NCI-H774 (cell line): Measurements from ENCODE around the gene RAMP3.
"Not testable (repeated sequence)": the region's sequence is repeated elsewhere in the genome, so short reads cannot be mapped to it uniquely, and the experiment has no call there.

ENCODE experiments used
- DNase-seq: peaks from one replicate; lab custom pipeline; 2025; lab: John Stamatoyannopoulos, UW

Gene RAMP3

DNA sequence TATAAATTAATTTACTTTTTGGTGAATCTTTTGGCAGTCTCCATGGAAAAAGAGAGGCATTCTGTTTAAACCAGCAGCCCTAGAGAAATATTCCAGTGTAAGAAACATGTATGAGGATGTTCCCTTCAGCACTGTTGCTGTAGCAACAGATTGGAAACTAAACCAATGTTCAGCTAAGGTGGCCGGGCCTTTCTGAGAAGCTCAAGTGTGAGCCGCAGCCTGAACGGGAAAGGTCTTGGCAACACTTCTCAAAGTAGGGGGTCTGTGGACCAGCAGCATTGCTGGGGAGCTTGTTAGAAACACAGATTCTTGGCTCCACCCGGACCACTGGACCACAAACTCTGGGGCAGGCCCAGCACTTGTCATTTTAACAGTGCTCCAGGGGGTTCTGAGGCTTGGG, 36.2 kb downstream of the RAMP3 start:
- DNase-seq, result no peak

DNA sequence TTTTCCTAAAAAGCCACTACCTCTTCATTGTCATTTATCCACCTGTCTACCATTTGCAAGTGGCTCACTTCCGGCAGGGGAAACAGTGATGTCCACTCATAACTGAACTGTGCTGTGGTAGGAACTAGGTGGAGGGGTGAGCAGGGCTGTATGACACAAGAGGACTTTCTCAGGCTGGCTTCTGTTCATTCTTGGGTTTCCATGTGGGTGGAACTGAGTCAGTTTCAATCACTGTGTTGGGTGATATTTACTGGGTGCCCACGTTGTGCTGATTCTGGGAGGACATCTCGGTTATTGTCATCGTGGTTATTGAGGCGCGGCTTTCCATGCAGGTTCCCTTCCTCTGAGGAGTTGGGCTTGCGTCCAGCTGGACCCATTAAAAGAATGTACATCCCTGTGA, 38.8 kb downstream of the RAMP3 start:
- no peak for DNase-seq

DNA sequence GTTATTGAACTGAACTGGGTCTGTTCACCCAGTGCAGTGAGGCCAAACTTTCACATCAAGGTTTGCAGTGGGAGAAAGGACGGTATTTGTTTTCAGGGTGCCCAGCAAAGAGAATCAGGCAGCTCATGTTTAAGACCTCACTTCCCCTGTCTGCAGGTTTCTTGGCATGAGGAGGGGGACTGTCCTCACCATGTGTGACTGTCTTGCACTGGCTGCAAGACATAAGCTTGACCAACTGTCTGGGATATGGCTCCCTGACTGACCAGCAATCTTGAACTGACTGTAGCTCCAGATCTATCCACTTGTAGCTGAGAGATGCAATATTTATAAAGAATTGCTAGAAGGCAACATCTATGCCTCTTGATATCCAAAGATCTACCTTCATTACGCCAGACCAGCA, 39.9 kb downstream of the RAMP3 start:
- no peak for DNase-seq

DNA sequence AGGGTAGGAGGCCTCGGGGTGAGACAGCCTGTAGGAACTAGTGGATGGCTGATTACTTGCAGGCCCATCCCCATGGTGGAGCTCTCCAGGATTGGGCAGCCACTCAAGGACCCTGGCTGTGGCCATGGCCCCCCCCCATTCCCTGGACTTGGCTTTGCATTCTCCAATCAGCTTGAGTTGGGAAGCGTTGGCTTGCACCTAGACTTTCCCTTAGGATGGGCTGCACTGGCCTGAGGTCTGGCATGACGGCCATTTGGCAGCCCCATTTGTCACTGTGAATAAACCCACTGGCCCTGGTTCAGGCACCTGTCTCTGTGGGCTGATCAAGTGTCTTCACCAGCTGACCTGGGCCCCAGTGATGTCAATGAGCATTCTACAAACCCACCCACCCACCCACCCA, 41.4 kb downstream of the RAMP3 start:
- no peak for DNase-seq

DNA sequence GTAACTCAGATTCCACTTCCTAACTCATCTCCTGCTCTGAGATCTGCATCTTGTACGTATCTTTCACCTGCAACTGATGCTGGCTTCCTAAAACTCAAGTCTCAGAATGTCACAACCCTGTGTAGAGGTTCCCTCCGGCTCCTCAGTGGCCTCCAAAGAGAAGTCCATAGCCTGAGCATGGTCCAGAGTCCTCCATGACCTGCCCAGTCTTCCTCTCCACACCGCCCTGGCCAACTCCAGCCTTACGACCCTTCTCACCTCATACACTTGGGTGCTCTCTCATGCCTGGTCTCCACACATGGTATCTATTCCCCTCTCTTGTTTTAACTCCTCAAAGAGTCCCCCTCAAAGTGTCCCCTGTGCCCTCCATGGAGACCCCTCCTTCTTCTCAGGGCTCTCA, 41.9 kb downstream of the RAMP3 start:
- no peak for DNase-seq

DNA sequence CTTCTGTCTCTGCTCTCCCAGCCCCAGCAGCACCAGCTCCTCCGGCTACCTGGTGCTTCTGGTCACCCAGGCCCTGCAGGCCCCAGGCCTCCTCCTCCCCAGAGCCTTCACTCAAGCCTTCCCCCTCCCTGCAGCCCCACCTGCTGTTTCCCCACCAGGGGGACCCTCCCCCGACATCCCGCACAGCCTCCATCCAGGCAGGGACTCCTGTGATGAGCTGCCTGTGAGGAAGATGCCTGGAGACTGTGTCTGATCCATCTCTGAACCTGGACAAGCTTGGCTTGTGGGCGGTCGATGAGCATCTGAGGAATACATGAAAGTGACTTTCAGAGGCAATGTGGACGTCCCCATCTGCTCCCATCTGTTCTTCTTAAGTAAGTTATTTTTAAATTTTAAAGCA, 45.0 kb downstream of the RAMP3 start:
- no peak for DNase-seq

DNA sequence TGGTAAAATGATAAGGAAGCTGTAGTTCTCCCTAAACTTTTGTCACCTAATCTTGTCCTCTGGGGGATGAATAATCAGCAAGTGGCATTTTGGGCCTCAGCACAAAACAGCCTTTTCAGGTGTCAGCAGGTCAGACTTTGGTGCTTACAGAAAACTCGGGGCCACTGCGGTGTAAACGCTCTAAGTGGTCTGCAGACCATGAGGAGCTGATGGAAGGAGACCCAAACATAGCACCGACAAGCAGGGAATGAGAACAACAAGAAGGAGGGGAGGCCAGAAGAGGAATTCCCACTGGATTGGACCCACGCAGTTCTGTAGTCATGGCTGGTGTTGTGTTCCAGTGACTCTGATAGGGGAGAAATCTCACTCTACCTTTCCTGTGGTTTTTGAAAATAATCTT, 45.4 kb downstream of the RAMP3 start:
- no peak for DNase-seq

DNA sequence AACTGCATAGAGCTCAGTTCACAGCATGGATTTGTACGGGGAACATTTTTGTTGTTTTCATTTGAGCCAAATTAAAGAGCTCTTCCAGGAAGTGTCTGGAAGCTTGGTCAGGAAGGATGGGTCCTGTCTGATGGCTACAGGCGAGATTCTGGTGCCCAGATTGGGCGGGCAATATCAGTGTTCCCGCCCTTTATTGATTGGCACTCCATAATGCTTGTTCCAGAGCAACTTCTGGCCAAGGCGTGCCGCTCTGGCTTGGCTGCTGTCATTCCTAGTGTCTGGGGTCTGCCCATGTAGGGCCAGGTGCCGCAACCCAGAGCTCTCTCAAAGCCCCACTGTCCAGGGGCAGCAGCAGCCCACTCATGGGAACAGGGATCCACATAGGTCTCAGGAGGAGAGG, 45.9 kb downstream of the RAMP3 start:
- no peak for DNase-seq

DNA sequence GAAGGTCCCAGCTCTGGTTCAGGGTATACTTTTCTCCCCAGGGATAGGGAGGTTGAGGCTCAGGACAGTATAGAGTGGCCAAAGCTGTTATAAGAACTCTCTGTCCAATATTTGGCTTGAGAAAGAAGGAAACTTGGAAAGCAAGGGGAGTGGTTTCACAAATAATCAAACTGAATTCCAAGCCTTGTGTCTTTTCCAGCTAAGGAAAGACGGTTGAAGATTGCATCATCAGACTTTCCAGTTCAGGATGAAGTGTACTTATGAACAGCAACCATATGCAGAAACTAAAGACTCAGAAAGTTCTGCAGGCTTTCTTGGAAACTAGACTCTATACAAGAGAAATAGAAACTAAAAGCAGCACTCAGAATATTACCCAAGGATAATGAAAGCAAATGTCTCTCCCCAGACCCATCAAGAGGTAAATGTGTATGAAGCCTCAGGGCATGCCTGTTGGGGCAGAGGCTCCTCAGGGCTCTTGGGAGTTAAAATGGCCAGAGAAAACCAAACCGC, 46.4 kb downstream of the RAMP3 start:
- no peak for DNase-seq

DNA sequence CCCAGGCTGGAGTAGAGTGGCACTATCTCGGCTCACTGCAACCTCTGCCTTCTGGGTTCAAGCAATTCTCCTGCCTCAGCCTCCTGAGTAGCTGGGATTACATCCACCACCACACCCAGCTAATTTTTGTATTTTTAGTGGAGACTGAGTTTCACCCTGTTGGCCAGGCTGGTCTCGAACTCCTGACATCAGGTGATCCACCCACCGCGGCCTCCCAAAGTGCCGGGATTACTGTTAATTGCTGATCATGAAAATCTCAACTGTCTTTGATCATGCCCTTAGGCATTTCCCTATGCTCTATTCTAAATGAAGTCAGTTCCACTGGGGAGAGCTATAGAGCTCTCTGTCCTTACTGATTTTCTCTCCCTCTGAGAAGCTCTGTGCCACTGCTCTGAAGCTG, 48.7 kb downstream of the RAMP3 start:
- DNase-seq, result not testable (repeated sequence)

DNA sequence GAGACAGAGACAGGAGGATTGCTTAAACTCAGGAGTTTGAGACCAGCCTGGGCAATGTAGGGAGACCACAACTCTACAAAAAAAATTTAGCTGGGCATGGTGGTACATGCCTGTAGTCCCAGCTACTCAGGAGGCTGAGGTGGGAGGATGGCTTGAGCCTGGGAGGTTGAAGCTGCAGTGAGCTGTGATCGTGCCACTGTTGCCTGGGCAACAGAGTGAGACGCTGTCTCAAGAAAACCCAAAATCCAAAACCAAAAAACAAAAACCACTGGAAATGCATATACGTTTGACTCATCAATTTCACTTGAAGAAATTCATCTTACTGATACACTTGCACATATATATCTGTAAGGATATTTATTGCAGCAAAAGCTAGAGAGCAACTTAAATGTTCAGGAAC, 52.3 kb downstream of the RAMP3 start:
- DNase-seq, result not testable (repeated sequence)

DNA sequence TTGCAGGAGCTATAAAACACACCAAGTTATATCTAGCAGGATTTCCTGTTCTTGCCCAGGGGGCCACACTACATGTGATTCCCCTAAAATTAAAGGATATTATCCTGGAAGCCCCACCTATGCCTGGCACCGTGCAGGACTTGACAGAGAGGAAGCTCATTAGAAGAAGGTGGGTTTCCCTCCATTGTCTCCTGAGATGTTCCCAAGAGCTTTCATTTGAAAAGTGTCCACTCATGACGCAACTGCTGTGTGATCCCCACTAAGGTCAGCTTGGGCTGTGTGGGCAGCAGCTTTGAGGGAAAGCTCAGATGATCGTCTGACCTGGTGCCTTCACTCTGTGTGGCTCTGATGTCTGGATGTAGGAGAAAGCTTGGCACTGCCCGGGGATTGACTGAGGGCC, 53.5 kb downstream of the RAMP3 start:
- DNase-seq, result no peak

DNA sequence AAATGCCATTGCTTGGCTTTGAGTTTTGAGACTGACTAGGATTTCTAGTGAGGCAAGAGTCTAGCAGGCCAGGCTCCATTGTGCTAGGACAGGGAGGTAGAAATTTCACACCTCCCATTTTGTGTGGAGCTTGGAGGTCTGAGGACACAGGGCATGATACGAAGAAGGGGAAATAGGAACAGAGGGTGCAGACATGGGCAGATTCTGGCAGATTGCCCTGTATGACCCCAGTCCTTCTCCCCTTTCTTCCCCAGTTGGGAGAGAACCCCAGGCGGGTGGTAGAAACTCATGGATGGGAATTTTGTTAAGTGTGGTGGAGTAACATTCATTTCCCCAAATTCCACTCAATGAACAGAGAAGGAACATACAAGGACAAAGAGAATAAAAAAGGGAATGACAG, 54.4 kb downstream of the RAMP3 start:
- DNase-seq, result no peak

DNA sequence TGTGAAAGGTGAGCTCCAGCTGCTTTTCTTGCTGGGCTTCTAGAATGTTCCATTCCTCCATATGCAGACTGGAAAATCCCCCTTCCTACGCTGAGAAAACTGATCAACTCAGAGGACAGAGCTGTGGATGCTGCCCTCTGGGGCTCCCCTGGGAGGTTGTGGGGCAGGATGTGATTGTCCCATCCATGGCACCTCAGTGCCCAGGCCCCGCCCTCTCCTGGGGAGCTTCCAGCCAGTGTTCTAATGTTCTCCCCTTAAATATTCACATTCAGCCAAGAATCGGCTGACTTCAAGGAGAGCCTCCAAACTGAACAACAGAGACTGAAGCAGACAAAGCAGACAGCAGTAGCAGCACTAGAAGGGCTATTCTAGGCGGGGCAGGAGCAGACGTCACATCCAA, 55.0 kb downstream of the RAMP3 start:
- no peak for DNase-seq

DNA sequence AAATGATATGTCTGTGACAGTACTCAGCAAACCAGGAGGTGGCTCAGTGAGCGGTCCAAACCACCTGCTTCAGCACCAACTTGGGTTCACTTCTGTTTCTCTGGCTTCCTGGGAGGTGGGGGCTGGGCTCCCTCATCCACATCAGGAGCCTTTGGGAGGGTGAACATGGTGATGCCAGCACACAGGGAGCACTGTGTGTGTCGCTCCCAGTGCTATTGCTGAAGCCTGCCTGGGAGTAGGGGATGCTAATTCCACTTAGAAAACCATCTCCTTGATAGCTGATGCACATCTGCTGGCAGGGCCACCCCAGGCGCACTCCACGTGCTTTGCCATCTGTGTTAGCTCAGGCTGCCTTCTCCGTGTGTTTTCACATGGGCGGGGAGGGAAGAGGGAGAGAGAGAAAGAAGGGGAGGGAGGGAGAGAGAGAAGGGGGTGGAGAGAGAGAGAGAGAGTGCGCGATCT, 58.0 kb downstream of the RAMP3 start:
- peak; percentile 47 for DNase-seq

DNA sequence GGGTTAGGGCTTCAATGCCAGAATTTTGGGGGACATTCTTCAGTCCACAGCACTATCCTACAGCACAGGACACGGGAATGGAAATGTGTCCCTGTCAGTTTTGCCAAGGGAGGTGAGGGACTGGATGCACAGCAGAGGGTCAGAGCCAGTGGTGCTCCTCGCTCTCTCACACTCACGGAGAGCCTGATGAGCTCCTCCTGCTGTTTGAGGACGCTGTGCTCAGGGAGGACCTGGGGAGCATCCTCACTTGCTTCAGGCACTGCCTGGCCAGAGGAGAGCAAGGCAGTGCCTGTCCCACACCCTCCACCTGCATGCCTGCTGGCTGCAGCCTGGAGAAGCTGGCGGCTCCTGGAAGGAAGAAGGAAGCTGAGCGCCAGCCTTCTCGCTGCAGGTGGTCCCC, 58.6 kb downstream of the RAMP3 start:
- DNase-seq, result no peak

DNA sequence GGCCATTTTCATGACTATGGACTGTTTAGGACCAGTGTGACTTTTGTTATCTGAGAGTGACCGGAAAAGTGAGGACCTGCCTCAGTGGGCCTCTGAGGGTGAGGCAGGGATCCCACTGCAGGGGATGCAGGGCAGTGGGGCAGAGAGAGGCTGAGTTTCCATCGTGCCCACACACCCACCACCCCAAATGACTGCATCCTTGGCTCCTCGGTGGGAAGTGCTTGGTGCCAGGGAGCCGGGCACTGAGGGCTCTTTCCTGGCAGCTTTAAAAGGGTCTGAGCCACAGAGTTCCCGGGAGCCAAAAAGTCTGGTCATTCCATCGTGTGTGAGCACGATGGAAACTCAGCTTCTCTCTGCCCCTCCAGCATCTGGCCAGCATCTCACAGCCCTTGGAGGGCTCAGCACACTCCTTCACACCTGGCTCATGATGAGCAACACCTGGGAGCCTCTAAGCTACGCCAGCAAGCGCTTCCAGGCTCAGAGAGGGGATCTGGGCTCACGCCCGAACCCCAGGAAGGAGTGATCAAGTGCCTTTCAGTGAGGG, 59.1 kb downstream of the RAMP3 start:
- no peak for DNase-seq

DNA sequence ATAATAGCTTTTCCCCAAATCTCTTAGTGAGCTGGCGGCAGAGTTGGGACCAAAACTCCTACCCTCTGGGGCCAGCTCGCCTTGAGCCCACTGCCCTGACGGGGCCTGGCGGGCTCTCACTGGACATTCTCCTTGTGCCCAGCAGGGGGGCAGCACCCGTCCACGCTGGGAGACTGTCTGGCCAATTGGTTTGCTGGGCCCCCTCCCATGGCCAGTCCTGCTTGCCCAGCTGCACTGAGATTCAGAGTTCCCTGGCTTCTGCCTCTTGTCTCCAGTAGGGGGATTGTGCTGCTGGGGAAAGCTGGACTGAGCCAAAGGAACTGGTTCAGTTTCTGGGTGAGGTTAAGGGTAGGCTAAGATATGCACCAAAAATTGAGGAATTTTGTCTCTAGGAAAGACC, 59.8 kb downstream of the RAMP3 start:
- DNase-seq, result no peak

DNA sequence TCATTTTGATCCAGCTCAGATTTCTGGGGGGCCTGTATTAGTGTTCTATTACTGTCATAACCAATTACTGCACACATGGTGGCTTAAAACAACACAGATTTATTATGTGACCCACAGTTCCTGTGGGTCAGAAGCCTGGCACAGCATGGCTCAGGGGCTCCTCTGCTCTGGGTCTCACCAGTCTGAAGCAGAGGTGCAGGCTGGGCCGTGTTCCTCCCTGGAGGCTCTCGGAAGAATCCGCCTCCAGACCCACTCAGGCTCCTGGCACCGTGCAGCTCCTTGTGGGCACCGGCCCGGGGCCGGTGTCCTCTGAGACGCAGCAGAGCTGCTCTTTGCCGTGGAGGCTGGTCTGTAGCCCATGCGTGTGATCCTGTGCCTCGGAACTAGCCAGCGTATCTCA, 61.5 kb downstream of the RAMP3 start:
- DNase-seq, result no peak

DNA sequence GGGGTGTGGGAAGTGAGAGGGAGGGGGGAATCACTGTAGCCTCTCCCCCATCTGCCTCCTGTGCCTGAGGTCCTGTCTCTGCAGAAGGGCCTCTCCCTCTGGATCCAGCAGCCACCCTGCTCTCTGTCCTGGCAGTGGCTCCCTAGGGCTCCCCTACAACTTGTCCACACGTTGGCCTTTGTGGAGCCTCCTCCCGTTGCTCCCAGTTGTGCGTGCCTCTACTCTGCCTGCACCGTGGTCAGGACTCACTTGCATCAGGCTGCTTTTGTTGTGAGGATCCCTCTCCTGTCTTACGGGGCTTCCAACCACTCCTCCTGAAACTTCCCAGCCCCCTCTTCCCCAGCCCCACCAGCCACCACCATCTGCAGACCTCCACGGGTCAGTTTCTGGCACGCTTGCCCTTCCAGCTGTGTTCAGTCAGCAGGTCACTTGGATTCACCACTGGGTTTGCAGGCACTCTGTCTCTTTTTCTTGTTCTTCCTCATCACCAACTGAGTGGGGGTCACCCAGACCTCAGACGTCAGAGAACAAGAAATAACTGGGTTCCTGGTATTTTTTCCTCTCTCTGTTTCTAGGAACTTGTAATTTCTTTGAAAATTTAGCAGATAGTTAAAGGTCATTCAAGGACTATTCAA, 62.3 kb downstream of the RAMP3 start:
- no peak for DNase-seq

DNA sequence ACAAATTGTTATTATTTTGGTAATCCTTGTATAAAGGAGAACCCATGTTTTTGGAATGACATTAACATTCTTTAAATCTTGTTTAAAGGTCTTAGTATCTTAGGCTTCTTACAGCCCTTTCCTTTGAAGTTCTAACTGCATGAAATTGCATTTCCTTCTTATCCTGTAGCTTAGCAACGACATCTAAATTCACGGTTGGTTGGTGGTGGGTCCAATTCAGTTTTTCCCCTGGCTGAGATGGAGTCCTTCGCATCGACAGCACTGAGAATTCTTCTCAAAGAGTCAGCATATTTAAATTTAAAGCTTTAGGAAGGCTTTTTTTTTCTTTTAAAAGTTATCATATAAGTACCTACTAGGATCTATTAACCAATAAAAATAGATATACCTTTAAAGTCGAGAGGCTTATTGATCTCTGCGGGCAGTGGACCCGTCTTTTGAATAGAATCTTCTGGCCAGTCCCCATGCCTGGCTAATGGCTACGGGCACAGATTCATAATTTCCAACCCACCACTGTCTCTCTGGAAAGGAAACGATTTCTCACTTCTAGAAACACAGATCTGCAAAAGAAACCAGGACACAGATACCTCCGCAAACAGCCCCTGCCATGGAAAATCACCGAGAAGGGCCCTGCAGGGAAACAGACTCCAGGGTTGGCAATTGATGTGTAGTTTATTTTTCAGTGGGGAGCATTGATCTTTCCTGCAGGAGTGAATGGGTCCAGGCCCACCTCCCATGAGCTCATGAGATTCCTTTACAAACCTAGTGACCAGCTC, 63.4 kb downstream of the RAMP3 start:
- DNase-seq, result no peak

DNA sequence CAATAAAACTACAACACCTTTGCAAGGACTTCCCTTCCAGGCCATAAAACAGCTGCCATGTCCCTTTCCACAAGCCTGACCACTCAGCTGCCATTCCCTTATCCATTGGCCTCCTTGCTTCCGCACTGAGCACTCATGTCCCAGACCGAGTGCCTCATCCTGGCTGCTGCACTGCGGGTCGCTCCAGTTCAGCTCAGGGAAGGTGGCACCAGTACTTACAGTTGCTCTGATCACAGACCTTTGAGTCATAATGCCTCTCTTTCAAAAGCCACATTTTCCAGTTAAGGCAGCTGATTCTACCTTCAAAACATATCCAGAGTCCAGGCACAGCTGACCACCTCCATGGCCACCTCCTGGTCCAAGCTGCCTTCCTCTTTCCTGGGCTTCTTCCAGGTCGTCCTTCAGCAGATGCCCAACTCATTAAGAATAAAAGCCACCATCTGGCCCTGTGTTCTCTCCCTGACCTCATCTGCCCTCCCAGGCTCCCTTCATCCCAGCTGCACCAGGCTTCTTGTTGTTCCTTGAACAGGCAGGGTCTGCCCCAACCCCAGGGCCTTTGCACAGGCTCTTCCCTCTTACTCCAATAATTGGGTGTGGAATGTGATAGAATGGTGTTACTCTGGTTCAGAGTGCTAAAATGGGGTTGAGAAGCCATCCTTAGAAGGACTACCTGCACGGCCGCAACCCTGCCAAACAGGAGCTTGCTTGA, 64.5 kb downstream of the RAMP3 start:
- DNase-seq, result no peak

DNA sequence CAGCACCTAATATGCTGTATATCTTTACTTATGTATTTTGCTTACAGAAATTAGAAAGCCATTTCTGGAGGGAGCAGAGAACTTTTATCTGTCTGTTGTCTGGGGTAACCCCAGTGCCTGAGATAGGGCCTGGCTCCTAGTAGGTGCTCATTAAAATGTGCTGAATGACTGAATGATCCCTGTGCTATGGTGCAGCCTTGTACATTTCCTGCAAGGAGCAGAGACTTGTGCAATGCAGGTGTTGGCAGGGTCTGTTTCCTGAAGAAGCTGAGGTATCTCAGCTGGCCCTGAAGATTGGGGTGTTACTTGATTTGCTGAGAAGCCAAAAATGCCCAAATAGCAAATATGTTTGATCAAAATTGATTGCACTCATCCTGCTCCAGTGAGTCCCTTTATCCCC, 65.5 kb downstream of the RAMP3 start:
- DNase-seq, result no peak
